ENCODE data around the gene MAST2. TPM values are rescaled to one million over a fixed set of nuclear protein-coding genes. Genes with fewer than 3 reads are reported as not detected.
"Not testable (repeated sequence)": the region's sequence is repeated elsewhere in the genome, so short reads cannot be mapped to it uniquely, and the experiment has no call there.

Gene MAST2
- total RNA-seq, 1 donor: 34.5 TPM

DNA sequence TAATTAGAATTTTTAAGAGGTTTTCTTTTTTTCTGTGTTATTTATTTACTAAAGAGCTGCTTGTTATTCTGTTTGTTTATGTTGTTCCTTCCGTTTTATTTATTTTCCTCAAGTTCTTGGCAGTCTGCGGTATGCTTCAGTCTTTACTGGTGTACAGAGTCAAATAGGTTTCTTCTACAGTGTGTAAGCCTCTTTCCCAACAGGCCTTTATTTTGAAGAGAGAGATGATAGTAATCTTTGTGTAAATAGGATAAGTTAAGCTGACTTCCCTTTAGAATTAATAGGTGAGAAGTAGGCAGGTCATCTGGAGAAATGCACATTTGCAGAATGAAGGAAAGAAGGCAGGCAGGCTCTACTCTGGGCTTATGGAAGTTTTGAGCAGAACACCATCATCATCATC, 23.8 kb downstream of the MAST2 start:
- H3K4me3 ChIP-seq (ENCODE audit: low read depth, low read length): no peak overlapping the region
- TF ChIP-seq, protein P1, sequence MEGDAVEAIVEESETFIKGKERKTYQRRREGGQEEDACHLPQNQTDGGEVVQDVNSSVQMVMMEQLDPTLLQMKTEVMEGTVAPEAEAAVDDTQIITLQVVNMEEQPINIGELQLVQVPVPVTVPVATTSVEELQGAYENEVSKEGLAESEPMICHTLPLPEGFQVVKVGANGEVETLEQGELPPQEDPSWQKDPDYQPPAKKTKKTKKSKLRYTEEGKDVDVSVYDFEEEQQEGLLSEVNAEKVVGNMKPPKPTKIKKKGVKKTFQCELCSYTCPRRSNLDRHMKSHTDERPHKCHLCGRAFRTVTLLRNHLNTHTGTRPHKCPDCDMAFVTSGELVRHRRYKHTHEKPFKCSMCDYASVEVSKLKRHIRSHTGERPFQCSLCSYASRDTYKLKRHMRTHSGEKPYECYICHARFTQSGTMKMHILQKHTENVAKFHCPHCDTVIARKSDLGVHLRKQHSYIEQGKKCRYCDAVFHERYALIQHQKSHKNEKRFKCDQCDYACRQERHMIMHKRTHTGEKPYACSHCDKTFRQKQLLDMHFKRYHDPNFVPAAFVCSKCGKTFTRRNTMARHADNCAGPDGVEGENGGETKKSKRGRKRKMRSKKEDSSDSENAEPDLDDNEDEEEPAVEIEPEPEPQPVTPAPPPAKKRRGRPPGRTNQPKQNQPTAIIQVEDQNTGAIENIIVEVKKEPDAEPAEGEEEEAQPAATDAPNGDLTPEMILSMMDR (IDR thresholded peaks at IDR 0.05; ENCODE audit: insufficient read depth, low read depth, low read length): no peak
- DNase-seq (ENCODE audit: low read depth): peak; percentile 14

DNA sequence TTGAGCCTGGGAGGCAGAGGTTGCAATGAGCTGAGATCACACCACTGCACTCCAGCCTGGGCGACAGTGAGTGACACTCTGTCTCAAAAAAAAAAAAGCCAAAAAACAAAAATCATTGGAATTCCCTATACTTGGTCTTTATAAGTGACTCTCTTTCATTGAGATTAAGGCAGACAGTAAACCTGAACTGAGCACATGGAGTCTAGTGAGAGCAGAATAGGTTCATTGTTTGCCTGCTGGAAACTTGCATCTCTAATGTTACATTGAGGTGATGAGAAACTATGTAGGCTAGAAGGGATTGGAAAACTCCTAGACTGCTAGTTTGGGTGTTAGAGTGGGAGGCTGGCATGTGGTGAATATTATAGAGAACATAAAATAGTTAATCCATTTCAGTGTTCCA, 25.4 kb downstream of the MAST2 start:
- TF ChIP-seq, protein P1 (IDR thresholded peaks at IDR 0.05; ENCODE audit: insufficient read depth, low read depth, low read length): no peak
- DNase-seq (ENCODE audit: low read depth): no peak
- no peak overlapping the region for H3K4me3 ChIP-seq (ENCODE audit: low read depth, low read length)

DNA sequence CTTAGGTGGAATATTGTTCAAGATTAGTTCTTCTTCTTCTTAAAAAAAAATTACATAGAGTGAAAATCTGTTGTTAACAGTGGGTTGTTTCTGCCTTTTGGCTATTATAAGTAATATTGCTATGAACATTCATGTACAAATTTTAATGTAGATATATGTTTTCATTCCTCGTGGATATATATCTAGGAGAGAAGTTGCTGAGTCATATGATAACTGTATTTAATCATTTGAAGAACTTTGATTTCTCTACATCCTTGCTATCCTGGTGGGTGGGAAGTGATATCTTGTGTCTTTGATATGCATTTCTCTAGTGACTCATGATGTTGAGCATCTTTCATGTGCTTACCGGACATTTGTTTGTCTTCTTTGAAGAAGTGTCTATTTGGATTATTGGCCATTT, 29.9 kb downstream of the MAST2 start:
- TF ChIP-seq, protein P1 (IDR thresholded peaks at IDR 0.05; ENCODE audit: insufficient read depth, low read depth, low read length): no peak
- H3K4me3 ChIP-seq (ENCODE audit: low read depth, low read length): no peak overlapping the region
- DNase-seq (ENCODE audit: low read depth): no peak

DNA sequence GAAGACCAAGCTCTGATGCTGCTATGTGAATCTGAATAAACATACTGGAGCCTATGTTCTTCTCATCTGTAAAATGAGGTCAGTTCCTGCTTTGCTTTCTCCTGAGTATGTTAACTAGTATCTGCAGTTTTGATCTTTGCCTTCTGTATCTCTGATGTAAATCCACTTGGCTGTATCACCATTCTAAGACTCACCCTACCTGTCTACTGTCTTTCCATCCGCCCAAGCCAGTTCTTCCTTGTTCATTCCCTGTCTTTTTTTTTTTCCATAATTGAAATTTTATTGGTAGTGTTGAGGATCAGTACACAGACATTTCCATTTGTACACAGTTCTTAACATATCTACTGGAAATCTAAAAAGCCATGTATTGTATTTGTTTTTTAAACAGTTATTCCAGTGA, 31.3 kb downstream of the MAST2 start:
- TF ChIP-seq, protein P1 (IDR thresholded peaks at IDR 0.05; ENCODE audit: insufficient read depth, low read depth, low read length): no peak
- DNase-seq (ENCODE audit: low read depth): no peak
- no peak overlapping the region for H3K4me3 ChIP-seq (ENCODE audit: low read depth, low read length)

DNA sequence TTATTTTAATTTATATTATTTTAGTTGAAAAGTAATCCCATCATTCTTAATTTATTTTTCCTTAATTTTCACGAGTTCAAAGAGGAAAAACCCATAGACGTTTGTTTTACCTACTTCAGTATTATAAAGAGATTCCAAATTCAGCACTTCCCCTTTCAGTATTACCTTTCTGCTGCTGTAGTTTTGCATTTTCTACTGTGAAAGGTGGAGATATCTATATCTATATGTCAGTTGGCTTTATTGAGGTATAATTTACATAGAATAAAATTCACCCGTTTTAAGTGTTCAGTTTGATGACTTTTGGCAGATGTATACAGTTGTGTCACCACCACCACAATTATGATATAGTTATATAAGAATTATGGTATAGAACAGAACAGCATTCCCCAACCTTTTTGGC, 33.0 kb downstream of the MAST2 start:
- no peak for DNase-seq (ENCODE audit: low read depth)
- H3K4me3 ChIP-seq (ENCODE audit: low read depth, low read length): no peak overlapping the region
- TF ChIP-seq, protein P1 (IDR thresholded peaks at IDR 0.05; ENCODE audit: insufficient read depth, low read depth, low read length): no peak

DNA sequence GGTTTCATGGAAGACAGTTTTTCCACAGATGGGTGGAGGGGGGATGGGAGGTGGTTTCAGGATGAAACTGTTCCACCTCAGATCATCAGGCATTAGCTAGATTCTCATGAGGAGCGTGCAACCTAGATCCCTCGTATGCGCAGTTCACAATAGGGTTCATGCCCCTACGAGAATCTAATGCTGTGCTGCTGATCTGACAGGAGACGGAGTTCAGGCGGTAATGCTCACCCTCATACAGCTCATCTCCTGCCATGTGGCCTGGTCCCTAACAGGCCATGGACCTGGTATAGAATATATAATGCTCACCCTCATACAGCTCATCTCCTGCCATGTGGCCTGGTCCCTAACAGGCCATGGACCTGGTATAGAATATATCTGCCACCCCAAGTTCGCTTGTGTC, 33.4 kb downstream of the MAST2 start:
- not testable (repeated sequence) for DNase-seq (ENCODE audit: low read depth); H3K4me3 ChIP-seq (ENCODE audit: low read depth, low read length)

DNA sequence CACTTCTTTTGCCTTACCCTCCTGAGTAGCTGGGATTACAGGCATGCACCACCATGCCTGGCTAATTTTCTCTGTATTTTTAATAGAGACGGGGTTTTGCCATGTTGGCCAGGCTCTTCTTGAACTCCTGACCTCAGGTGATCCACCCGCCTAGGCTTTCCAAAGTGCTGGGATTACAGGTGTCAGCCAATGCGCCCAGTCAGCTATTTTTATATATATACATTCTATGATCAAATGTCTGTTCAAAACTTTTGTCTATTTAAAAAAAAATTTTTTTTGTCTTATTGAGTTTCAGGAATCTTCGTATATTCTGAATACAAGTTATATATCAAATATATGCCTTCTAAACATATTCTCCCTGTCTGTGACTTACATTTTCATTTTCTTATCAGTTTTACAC, 34.9 kb downstream of the MAST2 start:
- not testable (repeated sequence) for H3K4me3 ChIP-seq (ENCODE audit: low read depth, low read length)

DNA sequence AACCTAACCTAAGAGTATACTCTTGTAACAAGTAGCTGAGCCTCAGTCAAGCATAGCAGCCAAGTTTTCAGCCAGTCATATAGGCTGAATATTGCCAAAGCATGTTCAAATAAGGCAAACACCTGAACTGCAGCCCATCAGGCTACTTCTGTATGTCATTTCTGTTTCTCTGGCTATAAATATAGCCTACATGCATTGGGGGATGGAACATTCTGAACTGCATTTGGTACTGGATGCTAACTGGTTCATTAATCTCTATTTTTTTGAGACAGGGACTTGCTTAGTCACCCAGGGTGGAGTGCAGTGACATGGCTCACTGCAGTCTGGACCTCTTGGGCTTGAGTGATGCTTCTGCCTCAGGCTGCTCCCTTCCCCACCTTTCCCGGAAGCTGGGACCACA, 37.3 kb downstream of the MAST2 start:
- no peak overlapping the region for H3K4me3 ChIP-seq (ENCODE audit: low read depth, low read length)
- no peak for DNase-seq (ENCODE audit: low read depth)
- TF ChIP-seq, protein P1 (IDR thresholded peaks at IDR 0.05; ENCODE audit: insufficient read depth, low read depth, low read length): no peak

More for the DNA sequence above, 34.9 kb downstream of the MAST2 start:
- not testable (repeated sequence) for DNase-seq (ENCODE audit: low read depth)
